Neural cell (in vitro differentiated cells): ENCODE measurements around the gene TRIM47.

Source experiments
- CTCF ChIP-seq: fragments of 450-650 bp; IDR thresholded peaks from 2 replicates; pipeline ENCODE4 v1.5.1; 2014; ENCODE audit warnings: antibody characterized with exemption, mild to moderate bottlenecking, moderate library complexity; ENCODE audit not compliant: poor library complexity, severe bottlenecking
- EP300 ChIP-seq: fragments of 450-650 bp; conservative IDR thresholded peaks from 2 replicates; pipeline ENCODE4 v1.6.1; 2014; ENCODE audit warnings: antibody characterized with exemption, mild to moderate bottlenecking, moderate library complexity; ENCODE audit not compliant: poor library complexity, severe bottlenecking
- MXI1 ChIP-seq: fragments of 450-650 bp; conservative IDR thresholded peaks from 2 replicates; pipeline ENCODE4 v1.6.1; 2014; ENCODE audit warnings: antibody characterized with exemption, mild to moderate bottlenecking; ENCODE audit not compliant: poor library complexity, severe bottlenecking
- POLR2AphosphoS5 ChIP-seq: IDR thresholded peaks from 2 replicates; pipeline ENCODE4 v1.6.1; 2012
- REST ChIP-seq: IDR thresholded peaks from 2 replicates; pipeline ENCODE4 v1.6.1; 2012; ENCODE audit warnings: borderline replicate concordance
- TAF1 ChIP-seq: IDR thresholded peaks from 2 replicates; pipeline ENCODE4 v1.6.1; 2012; ENCODE audit warnings: low read depth

- no peak for TF ChIP-seq REST
- TF ChIP-seq POLR2AphosphoS5: no peak
- TF ChIP-seq CTCF: no peak
- no peak for TF ChIP-seq TAF1
- no peak for TF ChIP-seq EP300
- TF ChIP-seq MXI1: no peak
Observed at GRCh38 chr17:75872434-75873351, 5.7 kb downstream of the TRIM47 start.
